GM19372 (cell line): ENCODE results near the gene TIAM1.

ENCODE experiments used
- ATAC-seq: cut with Tn5 transposase; IDR thresholded peaks from one replicate; pipeline ENCODE4 v1.9.1; 2021; ENCODE audit warnings: mild to moderate bottlenecking, low read depth, moderate library complexity; ENCODE audit not compliant: unreplicated experiment

Gene TIAM1

GRCh38 chr21:31335957-31336738, 7.9 kb downstream of the TIAM1 start:
- ATAC-seq = no peak

GRCh38 chr21:31334648-31335121, 9.4 kb downstream of the TIAM1 start:
- ATAC-seq = no peak

DNA sequence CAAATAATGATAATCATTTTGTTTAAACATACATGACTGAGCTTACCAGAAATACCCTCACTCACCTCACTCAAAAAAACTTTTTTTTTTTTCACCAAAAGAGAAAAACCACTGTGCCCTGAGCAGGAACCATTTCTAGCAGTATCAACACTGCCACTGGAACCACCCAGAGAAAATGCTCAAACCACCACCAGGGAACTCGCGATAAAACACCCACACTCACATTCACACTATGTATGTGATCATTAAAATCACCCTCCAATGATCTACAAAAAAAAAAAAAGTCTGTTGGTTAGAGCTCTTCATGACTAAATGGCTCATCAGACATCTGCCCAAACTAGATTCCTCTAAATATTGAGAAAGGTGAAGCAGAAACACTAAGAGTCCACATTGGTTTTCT, 11.5 kb downstream of the TIAM1 start:
- no peak for ATAC-seq

DNA sequence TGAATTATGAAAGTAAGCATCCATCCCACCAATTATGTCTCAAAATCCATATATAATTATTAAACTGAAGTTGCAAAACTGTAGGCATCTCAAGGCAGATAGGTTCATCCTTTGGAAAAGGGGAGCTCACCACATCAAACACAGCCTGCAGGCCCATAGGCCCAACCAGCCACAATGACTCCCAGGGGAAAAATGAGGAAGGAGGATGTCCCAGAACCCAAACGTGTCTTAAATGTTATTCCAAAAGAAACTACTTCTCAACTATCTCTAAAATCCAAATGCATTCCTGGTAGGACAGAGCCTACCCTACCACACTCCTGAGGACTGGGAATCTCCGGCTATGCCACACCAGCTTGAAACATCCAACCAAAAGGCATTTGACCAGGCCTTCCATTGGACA, 12.8 kb downstream of the TIAM1 start:
- ATAC-seq = no peak

- no peak for ATAC-seq
These were observed 13.9 kb downstream of the TIAM1 start for GRCh38 chr21:31330144-31330483.

GRCh38 chr21:31329456-31330143, 14.5 kb downstream of the TIAM1 start:
- ATAC-seq = no peak

GRCh38 chr21:31326522-31327242, 17.4 kb downstream of the TIAM1 start:
- ATAC-seq = peak; percentile 96

- no peak for ATAC-seq
These were observed 25.1 kb downstream of the TIAM1 start for GRCh38 chr21:31318971-31319370.

DNA sequence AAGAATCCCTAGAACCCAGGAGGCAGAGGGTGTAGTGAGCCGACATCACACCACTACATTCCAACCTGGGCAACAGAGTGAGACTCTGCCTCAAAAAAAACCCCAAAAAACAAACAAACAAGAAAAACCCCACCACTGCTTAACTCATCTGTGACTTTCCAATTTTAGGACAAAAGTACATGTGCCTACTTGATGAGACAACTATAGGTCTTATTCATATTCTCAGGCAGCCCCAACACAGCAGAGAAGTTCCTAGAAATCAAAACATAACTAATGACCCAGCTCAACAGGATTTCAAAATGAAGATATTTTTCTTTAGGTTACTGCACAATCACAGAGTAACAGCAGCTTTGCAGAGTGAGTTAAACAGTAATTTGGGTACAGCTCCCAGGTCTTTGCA, 26.4 kb downstream of the TIAM1 start:
- no peak for ATAC-seq

DNA sequence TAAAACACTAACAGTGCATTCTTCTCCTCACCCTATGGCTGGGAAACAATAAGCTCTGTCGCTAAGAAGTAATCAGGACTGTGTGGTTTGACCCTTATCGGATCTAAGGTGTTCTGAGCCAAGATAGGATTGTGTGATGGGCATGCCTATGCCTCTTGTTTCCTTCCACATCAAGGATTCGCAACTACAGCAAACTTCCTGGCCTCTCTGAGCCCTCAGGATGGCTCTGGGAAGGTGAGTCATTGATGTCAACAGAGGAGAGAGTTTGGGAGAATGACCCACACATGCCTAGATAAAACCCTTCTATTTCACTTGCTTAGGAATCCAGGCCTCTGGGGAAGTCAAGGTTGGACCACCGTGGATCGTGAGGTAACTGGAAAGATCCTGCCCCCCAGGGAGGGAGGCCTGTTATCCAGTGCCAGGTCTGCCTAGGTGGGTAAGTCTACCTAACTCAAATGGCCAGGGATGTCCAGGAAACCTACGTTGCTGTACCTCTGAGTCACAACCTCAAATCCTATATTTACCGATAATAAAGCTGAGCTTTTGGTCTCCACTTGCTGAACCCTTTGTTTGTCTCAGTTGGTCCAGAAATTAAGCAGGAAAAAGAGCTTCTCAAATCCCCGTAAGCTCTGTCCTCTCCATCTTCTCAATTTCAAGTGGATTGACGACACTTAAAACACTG, 27.4 kb downstream of the TIAM1 start:
- ATAC-seq = no peak

- ATAC-seq = no peak
These were observed 28.0 kb downstream of the TIAM1 start for GRCh38 chr21:31316072-31316471.

DNA sequence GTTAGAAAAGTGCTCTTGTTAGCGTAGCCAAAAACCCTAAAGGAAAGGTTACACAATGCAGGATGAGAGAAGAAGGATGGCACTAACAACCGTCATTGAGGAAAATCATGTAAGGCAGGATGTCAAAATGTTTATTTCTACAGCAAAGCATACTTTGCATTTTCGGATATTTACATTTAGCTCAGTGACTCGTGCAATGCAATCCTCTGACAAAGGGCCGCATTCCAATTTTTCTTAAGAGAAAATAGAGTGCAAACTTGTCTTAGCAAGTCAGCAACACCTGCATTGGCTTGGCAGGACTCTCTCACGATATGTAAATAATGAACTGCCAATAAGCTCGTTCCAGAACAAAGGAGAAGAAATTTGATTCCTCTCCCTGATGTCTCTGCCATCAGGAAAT, 33.3 kb downstream of the TIAM1 start:
- ATAC-seq = no peak

DNA sequence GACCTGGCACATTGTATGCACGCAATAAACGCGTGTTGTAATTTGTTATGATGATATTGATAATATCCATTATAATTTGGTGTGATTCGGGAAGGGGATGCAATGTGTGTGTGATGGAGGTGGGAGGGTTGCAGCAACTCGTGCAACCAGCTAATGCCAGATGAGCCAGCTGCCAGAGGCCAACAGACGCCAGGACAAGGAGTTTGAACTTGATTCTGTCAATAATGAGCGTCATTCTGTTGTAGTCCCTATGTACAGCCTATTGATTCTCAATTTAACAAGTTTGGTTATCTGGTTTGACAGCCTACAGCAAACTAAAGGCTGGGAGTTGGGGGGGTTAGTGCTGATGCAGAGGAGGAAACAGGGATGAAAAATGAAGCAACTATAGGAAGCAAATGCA, 35.5 kb downstream of the TIAM1 start:
- no peak for ATAC-seq

DNA sequence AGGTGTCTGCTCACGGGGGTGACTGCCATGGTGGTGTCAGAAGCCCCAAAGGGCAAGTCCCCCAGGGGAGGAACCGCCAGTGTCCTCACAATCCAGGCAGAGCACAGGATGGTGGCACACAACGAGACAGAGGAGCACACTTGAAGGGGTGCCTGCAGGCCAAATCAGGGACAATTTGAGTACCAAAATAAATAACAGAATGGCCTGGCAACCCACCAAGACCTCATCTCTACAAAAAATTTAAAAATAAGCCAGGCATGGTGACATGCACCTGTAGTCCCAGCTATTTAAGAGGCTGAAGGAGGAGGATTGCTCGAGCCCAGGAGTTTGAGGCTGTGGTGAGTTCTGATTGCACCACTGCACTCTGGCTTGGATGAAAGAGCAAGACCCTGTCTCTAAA, 38.2 kb downstream of the TIAM1 start:
- no peak for ATAC-seq

- peak; percentile 54 for ATAC-seq
These were observed 44.5 kb downstream of the TIAM1 start for GRCh38 chr21:31299291-31300147.

DNA sequence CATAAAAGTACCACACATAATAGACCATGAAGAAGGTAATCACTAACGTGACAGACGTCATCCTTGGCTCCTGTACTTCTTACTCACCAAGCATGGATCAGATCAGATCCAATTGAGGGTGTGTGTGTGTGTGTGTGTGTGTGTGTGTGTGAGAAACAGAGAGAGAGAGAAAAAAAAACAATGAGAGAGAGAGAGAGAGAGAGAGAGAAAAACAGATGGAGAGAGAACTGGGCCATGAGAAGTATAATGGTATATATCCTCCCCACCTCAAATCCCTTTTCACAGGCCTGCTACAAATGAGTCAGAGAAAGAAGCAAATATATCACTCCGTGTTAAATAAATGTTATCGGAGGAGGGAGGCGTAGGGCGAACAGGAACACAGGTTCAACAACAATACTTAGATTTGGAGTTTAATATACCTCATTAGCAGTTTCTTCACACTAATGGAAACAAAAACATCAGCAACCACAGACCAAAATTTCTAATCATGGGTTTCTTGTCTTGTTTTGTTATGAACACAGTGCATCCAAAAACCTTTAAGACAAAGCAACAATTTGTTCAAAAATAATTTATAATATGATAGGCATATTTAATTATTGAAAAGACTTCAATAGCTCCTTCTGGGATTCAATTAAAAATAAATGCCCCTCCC, 45.3 kb downstream of the TIAM1 start:
- no peak for ATAC-seq

GRCh38 chr21:31297806-31298205, 46.3 kb downstream of the TIAM1 start:
- ATAC-seq = no peak

GRCh38 chr21:31295676-31296075, 48.4 kb downstream of the TIAM1 start:
- ATAC-seq = no peak

DNA sequence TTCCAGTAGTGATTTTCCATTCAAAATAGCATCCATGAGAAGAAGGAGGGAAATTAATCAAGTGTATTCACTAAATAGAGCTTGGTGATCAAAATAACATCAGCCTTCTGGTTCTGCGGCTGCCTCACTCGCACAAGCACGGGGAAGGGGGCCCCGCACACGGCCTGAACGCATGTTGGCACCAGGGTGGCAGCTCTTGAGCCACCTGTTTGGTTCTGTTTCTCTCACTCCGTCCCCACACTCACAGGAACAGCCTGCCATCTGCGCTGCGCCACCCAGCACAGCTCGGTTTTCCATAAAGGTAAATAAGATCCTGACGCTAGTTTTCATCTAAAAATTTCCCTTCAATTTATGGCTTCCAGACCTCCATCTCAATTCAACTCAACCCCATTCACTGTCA, 49.4 kb downstream of the TIAM1 start:
- no peak for ATAC-seq
